NOMO-1 treated with dmso at 0.1 percent for 144 hours (cell line): ENCODE results near the gene MED13L.

Experiments
- DNase-seq: peaks from one replicate; lab custom pipeline; 2025; ENCODE audit not compliant: unreplicated experiment; lab: John Stamatoyannopoulos, UW

MED13L gene

DNA sequence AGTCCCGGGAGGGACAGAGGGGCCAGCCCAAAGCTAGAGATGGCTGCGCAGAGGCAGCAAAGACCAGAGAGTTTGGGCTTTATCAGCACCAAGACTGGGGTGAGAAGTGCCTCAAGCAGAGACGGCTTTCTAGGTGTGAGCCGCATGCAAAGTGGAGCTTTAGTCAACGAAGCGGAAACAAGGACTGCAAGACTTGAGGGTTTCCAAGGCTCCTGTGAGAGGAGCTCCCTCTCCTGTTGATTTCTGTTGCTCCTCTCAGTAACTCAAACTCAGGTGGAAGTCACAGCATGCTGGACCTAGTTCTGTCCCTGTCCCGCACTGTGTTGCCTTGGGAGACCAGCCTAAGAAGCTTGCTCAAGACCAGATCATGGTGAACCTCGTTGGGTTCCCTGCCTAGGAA is 327.8 kb downstream of the MED13L start:
- DNase-seq, result no peak

DNA sequence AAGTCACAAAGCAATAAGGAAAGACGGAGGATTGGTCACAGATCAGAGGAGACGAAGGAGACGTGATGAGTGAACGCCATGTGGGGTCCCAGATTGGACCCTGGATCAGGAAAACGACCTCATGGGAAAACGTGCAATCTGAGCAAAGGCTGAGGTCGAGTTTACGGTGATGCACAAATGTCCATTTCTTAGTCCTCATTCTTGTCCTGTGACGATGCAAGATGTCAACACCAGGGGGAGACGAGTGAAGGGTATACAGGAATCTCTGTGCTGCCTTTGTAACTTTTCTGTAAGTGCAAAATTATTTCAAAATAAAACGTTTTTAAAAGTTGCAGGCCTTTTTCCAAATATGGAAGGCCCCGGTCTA is 329.8 kb downstream of the MED13L start:
- no peak for DNase-seq

DNA sequence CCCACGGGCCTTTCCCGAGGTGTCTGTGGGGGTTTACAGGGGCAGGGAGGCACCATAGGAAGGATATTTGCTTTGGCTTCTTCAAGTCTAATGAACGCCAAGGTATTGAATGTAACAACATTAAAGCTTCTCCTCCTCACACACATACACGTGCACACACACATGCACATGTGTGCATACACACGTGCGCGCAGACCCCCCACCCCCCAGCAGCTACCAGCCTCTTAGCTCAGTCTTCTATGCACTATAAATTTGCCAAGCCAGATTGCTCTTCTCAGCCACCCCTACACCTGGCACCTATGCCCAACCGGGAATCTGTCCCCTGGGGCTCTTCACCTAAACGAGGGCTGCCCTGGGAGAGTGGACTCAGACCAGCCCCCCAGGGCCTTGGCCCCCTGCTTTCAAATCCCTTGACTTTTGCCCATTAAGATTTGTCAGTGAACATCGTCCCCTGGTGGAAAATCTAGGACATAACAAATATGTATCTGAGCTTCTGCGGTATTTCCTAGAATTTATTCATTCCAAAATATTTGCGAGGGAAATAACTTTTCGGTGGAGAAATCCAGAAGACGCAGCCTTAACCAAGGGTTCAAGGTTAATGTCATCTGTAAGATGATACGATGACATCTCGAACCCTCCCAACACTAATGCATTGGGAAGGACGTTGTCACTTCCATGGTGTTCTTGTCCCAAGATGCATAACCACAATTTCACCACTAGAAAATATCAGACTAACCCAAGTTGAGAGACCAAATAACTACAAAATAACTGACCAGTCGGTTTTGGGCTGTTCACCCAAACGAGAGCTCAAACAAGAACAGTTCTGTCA is 330.4 kb downstream of the MED13L start:
- DNase-seq, result no peak

DNA sequence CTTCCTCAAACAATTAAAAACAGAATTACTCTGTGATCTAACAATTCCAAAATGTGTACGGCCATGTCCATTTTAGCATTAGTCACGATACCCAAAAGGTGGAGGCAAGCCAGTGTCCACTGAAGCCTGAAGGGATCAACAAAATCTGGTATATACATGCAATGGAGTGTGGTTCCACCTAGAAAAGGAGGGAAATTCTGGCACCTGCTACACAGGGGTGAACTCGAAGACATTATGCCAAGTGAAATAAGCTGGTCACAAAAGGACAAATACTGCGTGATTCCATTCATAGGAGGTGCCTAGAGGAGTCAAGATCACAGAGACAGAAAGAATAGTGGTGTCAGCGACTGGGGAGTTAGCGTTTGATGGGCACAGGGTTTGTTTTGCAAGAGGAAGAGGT is 331.4 kb downstream of the MED13L start:
- no peak for DNase-seq

DNA sequence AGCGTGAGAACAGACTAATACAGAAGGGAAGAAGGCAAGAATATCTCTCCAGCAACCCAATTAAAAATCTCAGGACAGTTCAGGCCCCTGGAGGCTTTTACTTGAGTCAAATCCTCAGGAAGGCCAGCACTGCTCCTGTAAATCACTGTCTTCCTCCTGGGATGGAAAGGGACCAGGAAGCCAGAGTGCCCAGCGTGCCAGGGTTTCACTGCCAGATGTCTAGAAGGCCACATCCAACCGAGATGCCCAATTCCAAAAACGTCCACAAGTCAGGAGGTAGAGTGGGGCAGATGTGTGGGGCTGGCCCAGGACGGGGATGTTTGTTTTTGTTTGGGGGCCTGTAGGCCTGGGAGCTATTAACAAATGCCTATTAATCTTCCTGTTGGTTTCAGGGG is 332.0 kb downstream of the MED13L start:
- DNase-seq, result no peak

DNA sequence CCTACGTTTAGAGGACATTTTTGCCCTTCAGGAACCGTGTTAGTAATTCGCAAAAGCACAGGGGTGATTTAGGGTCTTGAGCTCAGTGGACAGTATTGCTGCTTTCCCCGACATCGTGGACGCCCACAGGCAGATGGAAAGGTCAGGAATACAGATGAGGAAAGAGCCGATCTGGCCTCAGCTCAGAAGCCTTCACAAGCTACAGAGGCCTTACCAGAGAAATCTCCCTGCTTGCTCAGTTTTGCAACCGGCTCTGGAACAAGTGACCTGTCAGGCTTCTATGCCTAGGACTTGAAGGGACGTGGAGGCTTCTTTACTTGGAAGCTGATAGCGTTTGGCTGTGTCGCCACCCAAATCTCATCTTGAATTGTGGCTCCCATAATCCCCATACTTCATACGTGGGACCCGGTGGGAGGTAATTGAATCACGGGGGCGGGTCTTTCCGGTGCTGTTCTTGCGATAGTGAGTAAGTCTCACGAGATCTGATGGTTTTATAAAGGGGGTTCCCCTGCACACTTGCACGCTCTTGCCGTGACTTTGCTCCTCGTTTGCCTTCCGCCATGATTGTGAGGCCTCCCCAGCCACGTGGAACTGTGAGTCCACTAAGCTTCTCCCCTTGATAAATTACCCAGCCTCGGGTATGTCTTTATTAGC is 332.5 kb downstream of the MED13L start:
- DNase-seq, result no peak

DNA sequence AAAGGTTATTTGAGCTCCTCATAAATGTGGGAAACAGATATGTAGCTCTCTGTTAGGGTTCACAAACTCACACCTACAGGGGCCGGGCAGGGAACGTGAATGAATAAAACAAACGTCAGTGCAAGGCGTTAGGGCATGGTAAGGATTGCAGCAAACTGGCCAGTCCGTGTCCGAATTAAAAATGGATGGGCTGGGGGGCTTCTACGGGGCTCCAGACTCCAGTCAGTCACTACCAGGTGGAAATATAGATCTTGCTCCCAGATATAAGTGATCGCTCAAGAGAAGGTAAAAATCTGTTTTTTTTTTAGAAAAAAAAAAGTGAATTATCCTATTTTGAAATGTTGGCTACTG is 333.1 kb downstream of the MED13L start:
- no peak for DNase-seq

DNA sequence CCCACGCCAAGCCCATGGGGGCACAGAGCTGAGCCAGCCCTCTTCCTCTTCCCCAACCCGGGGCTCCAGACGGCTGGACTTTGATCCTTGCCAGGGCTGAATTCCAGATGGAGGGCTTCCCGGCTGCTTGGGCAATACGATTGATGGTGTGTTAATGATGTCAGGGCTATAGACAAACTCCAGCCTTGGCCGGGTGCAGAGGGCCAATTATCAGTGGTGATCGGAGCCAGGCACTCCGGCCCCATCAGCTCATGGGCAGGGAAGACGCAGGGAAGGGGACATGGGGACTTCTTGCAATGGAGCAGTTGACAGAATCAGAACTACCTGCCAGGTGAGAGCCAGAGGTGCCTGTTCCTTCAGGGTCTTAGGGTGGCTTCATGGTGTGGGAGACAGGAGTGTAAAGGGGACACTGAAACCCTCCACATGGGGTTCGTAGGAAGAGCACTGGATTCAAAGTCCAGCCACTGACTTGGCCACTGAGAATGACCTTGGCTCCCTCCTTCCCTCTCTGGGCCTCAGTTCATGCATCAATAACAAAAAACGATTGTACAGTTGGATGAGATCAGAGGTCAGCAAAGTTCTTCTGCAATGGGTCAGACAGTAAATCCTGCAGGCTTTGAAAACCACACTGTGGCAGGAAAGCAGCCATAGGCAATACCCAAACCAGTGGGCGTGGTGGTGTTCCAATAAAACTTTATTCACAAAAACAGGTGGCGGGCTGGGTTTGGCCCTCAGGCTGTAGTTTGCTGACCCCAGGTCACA is 333.7 kb downstream of the MED13L start:
- no peak for DNase-seq

DNA sequence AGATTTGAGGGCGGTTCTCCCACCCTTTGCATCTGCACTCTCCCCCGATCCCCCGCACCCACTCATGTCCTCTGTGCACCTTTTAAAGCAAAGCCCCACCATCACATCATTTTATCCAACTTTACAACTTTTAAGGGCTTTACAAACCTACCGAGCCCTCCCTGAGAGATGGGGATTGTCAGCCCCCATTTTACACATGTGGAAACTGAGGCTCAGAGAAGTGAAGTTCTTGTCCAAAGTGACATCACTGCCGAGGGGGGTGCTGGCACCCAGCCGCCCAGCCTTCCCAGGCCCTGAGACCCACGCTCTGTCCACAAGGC is 334.2 kb downstream of the MED13L start:
- DNase-seq, result no peak

DNA sequence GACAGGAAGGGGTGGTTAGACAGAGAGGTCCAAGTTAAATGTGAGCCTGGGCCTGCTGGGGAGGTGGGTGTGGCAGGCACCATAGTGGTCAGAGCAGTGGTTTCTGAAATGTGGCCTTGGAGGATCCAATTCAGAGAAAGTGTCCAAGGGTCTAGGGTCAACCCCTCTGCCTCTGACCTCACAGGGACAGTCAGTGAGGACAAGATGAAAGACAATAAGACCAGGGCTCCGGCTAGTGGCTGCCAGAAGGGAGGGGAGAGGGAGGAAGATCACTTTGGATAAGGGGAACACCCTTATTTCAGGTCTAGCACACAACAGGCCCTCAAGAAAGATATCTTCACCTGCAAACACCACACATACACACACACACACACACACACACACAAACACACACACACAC is 335.1 kb downstream of the MED13L start:
- DNase-seq, result no peak

DNA sequence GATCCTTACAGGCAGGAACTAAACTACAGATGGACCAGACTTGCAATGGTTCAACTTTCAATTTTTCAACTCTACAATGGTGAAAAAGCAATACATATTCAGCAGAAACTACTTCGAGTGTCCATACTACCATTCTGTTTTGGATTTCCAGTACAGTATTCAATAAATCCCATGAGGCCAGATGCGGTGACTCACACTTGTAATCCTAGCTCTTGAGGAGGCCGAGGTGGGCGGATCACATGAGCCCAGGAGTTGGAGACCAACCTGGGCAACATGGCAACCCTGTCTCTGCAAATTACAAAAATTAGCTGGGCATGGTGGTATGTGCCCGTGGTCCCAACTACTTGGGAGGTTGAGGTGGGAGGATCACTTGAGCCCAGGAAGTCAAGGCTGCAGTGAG is 336.1 kb downstream of the MED13L start:
- DNase-seq, result no peak

DNA sequence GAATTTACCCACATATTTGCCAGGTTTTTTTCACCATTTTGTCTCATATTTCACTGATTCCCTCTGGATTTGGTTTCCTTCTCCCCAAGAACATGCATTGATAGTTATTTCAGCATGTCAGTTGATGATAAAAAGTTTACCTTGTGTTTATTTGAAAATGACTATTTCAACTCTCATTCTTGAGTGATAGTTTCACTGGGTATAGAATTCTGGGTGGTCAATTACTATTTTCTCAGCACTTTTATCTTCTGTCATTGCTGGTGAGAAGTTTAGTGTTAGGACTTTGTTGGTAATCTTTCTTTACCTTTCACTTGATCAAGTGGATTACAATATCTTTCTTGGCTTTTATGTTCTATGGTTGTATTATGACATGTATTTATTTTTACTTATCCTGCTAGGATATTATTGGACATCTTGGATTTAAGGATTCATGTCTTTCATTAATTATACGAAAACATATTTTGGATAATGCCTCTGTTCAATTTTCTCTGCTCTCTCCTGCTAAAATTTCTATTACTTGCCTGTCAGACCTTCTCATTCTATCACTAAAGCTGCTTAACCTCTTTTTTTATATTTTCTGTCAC is 338.6 kb downstream of the MED13L start:
- no peak for DNase-seq

DNA sequence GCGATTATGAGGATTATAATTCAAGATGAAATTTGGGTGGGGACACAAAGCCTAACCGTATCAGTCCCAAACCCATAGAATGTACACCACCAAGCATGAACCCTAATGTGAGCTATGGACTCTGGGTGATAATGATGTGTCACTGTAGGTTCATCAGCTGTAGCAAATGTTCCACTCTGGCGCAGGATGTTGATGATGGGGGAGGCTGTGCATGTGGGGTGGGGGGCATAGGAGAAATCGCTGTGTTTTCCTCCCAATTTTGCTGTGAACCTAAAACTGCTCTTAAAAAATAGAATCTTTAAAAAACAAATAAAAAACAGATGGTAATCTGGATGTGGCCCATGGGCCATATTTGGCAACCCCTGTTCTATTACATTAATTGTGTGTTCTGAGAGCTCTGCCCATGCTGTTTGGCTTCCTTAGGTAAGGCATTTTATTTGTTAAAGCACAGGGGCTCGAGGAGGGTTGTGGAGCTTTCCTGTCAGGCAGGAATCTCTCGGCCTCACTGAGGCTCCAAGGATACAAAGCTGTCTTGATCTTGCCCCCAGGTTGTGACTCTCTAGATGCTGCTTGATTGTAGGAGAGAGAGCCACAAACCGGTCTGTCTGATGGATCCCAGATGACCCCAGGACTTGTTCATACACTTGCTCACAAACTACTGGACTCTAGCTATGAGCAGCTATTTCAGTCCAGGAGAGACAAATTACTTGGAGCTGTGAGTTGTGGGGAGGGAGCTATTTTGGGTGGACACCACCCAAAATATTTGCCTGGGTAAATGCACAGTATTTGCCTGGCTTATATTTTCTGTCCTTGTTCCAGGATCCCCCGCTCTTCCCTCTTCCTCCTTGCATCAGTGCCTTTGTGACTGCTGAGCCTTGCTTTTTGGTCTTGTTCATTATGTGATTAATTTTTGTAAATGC is 340.2 kb downstream of the MED13L start:
- DNase-seq, result no peak

DNA sequence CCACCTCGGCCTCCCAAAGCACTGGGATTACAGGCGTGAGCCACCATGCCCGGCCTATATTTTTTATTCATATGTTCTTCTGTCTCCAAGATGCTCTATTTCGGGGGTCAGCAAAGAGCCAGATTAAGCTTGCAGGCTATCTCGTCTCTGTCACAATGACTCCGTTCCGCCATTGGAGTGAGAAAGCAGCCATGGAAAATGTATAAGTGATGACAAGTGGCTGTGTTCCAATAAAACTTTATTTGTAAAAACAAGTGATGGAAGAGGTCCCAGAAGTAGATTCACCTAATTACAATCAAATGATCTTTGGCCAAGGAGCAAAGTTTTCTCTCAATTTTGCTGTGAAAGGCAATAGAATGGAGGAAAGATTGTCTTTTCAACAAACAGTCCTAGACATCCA is 342.6 kb downstream of the MED13L start:
- DNase-seq, result no peak

DNA sequence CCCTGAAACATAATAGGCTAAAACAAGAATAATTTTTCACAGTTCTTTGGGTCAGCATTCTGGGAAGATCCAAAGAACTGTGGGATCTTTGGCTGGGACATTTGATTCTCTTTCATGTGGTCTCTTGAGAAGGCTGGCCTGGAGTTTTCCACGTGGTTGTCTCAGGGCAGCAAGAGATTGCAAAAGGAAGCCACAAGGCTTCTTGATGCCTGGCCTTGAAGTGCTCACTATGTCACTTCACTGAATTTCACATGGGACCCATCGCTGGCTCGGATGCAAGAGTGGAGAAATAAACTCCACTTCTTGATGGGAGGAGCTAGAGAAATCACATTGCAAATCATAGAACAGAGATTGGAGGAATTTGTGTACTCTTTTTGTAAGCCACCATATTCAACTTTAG is 343.4 kb downstream of the MED13L start:
- no peak for DNase-seq

DNA sequence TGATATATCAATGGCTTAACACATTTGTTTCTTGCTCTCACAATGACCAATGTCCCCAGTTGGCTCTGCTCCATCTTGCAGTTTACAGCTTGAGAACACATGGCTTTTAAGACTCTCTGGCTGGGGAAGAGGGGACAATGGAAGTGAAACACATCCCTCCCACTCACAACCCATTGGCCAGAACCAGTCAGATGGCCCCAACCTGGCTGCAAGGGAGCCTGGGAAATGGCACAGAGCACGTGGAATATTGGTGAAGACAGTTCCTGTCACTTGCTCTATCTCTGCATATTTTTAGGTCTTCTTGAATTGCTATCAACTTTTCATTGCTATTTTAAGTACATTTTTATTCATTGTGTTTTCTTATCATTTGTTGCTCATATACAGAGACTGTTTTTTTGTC is 345.4 kb downstream of the MED13L start:
- no peak for DNase-seq

DNA sequence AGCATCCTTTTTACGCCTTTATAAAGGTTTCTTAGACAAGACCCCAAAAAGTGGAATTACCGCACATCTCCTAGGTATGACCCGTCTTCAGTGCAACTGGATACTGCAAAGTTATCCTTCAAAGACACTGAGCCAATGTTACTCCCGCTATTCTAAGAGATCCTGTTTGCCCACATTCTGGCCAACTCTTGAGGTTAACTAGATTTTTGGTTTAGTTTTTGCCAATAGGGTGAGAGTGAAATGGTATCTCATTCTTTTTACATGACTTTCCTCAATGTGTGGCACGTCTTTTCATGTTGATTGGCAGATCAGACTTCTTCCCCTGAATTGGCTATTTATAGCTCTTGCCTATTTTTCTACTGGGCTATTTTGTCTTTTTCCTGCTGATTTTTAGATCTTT is 347.2 kb downstream of the MED13L start:
- DNase-seq, result no peak

DNA sequence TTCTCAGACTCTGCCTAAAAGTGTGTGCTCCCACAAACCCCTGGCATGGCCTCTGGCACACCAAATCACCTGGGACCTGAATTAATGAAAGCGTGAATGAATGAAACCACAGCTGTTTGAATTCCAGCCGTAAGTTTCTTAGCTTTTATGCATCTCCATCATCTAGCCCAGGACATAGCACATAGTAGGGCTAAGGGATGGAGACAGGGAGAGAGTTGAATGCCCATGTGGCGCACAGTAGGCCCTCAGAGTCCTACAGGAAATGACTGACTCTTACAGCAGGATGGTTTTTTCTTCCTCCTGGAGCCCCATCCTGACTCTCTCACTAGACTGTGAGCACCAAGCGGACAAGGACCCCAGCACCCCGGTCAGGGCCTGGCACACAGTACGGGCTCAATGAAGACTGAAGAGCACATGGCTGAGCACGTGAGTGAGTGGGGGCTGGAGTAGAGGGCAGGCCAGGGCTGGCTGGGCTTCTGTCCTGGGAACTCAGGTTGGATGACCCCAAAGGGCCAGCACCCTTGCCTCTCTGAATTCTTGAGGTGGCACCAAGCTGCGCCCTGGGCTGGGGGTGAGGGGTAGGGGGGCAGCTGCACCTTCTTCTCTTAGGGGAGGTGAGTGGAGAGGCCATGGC is 351.3 kb downstream of the MED13L start:
- DNase-seq, result no peak

DNA sequence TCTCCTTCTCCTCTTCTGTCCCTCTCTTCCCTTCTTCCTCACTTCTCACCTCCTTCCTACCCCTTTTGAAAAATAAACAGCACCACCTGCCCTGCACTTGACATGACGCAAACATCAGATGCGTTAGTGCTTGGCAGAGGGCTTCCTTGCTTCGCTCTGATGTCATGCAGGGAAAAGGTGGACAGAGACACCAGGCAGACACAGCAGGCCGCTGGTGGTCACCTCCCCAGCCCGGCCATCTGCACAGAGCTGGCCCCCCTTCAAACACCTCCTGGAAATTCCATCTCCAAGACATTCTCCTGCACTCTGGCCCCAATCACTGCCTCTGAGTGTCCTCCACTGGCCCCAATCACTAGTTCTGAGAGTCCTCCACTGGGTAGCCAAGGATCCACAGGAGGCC is 353.6 kb downstream of the MED13L start:
- DNase-seq, result no peak

DNA sequence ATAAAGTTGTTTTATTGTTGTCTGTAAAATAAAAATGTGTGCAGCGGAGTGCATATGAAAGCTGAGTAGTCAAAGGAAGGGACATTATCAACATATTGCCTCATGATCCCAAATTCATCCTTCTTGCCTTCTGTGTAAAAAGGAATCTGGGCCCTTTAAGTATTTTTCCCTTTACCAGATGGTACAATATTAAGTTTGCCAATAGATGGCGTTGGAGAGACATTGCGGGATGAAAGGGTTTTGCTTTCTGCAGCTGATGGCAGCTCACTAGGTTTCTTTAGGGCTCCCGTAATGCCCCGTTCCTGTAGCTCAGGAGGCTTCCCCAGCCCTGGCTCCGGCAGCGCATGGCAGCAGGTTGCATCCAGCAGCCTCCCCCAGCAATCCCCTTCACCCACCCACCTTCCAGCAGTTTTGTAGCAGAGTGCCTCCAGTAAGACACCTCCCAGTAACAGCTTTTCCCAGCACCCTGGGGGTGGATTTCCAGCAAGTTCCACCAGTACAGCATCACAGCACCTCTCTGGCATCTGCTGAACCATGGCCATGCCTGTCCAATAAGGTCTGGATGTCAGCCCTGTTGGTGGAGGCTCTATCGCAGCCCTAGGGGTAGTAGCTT is 354.4 kb downstream of the MED13L start:
- DNase-seq, result no peak
